ENCODE data around the gene MPEG1.
A peak's percentile ranks its signal among the peaks of the same experiment; 100 is the strongest.

The MPEG1 gene

GRCh38 chr11:59171508-59172322 is 41.0 kb downstream of the MPEG1 start, which contains the start of gene DTX4:
Gene DTX4, plus strand, starts transcription at chr11:59172132. Its CDS starts 464 bp downstream, at chr11:59172596.
- peak; percentile 86 to 87 for DNase-seq (ENCODE audit: low read depth in 2 of 2)

- no peak for DNase-seq (ENCODE audit: low read depth in 2 of 2)
Observed at GRCh38 chr11:59164028-59164427, 48.7 kb downstream of the MPEG1 start.
